ENCODE results near the gene PGLYRP3. TPM values are rescaled to one million over a fixed set of nuclear protein-coding genes. Genes with fewer than 3 reads are reported as not detected.

The PGLYRP3 gene
- total and polyA plus RNA-seq, 2 of the 13 experiments (the other 11 are each of a cell fraction or from before 2014, with no cell fraction given): not detected

DNA sequence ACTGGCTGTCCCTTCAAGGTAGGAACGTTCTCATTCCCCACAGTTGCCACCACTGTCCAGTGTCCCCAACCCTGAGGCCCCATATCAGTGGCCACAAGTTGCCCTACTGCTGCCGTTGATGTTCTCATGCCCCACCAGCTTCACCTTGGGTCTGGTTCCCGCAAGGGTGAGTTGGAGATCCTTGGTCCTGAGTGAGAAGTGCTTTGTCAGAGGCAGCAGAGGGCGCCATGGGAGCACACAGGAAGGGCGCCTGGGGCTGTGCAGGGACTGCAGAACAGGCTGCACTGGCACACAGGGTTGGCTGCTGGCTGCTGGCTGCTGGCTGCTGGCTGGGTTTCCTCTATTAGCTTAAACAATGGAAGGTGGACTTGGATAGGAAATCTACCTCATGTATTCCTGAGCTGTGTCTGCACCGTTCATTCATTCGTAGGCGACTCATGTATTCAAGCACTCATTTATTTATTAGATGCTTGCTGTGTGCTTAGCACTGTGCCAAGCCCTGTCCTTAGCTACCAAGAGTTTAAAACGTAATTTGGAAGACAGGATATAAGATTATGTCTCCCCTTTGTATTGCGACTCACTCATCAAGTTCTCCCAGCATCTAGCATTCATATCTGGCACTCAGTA is 42.8 kb upstream of the PGLYRP3 start:
- H3K79me2 ChIP-seq (ENCODE audit: insufficient read depth, low read length): no peaks in the 10 kb centered on the region
- BruUV-seq (replicated peaks): no TSS peak
- 15% methylated on average over 6 of the region's 10 CpGs for WGBS (ENCODE audit: low lambda C conversion rate)
- peaks cover 5% of the 10 kb centered on the region for H4K20me1 ChIP-seq (ENCODE audit: insufficient read depth, low read length)
- no peaks in the 10 kb centered on the region for H3K36me3 ChIP-seq (replicated peaks in 1 of 2; ENCODE audit: control insufficient read depth in 1 of 2, insufficient read depth in 2 of 2, low read length in 2 of 2)
- H3K4me1 ChIP-seq (ENCODE audit: insufficient read depth, low read length): 0 out of 2 replicates have a peak, but pooled peaks cover 5% of the 10 kb centered on the region
- no peaks in the 10 kb centered on the region; a peak in 2 of 5 replicates for H3K27me3 ChIP-seq (ENCODE audit: control insufficient read depth in 1 of 2, insufficient read depth in 2 of 2, low read length in 2 of 2)
- no peaks in the 10 kb centered on the region for H3K9me3 ChIP-seq (ENCODE audit: low read length)
- no peak overlapping the region for H3K4me3 ChIP-seq (replicated peaks in 1 of 3; ENCODE audit: insufficient read depth in 1 of 3, low read depth in 2 of 3, low read length in 3 of 3)
- CTCF ChIA-PET (ENCODE audit: low intra/inter-chr PET ratio, low total read pairs): interaction anchor here (2.0 kb wide), 1 partner anchor 139 kb away, joined by 8 read pairs; no protein-coding TSS in a partner anchor
- intact Hi-C loops (cut with micrococcal nuclease; ENCODE audit: unreplicated experiment) (no loop called here), in situ Hi-C loops (cut with HindIII; ENCODE audit: extremely low pct_ligation_motif_present, low pct_unique_long_range_greater_than_20kb) (no loop called here)
- no peak overlapping the region for H2AFZ ChIP-seq (ENCODE audit: low read length)
- no peak for FAIRE-seq
- DNase-seq (ENCODE audit: low spot score): peak; percentile 27
- no peak overlapping the region for H3K9ac ChIP-seq (ENCODE audit: insufficient read depth, low read depth, low read length)
- H3K27ac ChIP-seq (ENCODE audit: extremely low read length, insufficient read depth, low read length): no peak overlapping the region
- peak; percentile 84 for ATAC-seq
- H3K4me2 ChIP-seq (ENCODE audit: low read depth, low read length): no peak overlapping the region
- POLR2A ChIA-PET: no interaction called here
- no peak for TF ChIP-seq POLR2G (IDR thresholded peaks at IDR 0.05; ENCODE audit: low read depth, low read length)
- no peak for TF ChIP-seq CCAR2 (optimal IDR thresholded peaks at IDR 0.05; ENCODE audit: low read depth, low read length)
- no peak for TF ChIP-seq ZNF891 (CRISPR knock-in tag; IDR thresholded peaks at IDR 0.05)
- TF ChIP-seq SMARCE1 (IDR thresholded peaks at IDR 0.05; ENCODE audit: borderline replicate concordance): no peak
- TF ChIP-seq, protein P1, sequence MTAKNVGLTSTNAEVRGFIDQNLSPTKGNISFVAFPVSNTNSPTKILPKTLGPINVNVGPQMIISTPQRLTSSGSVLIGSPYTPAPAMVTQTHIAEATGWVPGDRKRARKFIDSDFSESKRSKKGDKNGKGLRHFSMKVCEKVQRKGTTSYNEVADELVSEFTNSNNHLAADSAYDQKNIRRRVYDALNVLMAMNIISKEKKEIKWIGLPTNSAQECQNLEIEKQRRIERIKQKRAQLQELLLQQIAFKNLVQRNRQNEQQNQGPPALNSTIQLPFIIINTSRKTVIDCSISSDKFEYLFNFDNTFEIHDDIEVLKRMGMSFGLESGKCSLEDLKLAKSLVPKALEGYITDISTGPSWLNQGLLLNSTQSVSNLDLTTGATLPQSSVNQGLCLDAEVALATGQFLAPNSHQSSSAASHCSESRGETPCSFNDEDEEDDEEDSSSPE (CRISPR knock-in tag; IDR thresholded peaks at IDR 0.05): no peak
- TF ChIP-seq ZFP62 (CRISPR knock-in tag; IDR thresholded peaks at IDR 0.05): no peak
- TF ChIP-seq ZNF296 (CRISPR knock-in tag; conservative IDR thresholded peaks at IDR 0.05): no peak
- no peak for TF ChIP-seq ZNF274 (CRISPR knock-in tag; IDR thresholded peaks at IDR 0.05)
- no peak for TF ChIP-seq ZNF780A (CRISPR knock-in tag; IDR thresholded peaks at IDR 0.05)
- TF ChIP-seq HINFP (CRISPR knock-in tag; IDR thresholded peaks at IDR 0.05; ENCODE audit: low read depth): no peak
- TF ChIP-seq ZNF441 (CRISPR knock-in tag; IDR thresholded peaks at IDR 0.05; ENCODE audit: borderline replicate concordance): no peak
- no peak for TF ChIP-seq MAFG (CRISPR knock-in tag; IDR thresholded peaks at IDR 0.05)
- TF ChIP-seq, protein P2, sequence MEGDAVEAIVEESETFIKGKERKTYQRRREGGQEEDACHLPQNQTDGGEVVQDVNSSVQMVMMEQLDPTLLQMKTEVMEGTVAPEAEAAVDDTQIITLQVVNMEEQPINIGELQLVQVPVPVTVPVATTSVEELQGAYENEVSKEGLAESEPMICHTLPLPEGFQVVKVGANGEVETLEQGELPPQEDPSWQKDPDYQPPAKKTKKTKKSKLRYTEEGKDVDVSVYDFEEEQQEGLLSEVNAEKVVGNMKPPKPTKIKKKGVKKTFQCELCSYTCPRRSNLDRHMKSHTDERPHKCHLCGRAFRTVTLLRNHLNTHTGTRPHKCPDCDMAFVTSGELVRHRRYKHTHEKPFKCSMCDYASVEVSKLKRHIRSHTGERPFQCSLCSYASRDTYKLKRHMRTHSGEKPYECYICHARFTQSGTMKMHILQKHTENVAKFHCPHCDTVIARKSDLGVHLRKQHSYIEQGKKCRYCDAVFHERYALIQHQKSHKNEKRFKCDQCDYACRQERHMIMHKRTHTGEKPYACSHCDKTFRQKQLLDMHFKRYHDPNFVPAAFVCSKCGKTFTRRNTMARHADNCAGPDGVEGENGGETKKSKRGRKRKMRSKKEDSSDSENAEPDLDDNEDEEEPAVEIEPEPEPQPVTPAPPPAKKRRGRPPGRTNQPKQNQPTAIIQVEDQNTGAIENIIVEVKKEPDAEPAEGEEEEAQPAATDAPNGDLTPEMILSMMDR (CRISPR knock-in tag; IDR thresholded peaks at IDR 0.05): peak; percentile 81
- TF ChIP-seq CAMTA2 (CRISPR knock-in tag; IDR thresholded peaks at IDR 0.05; ENCODE audit: borderline replicate concordance): no peak
- peak; percentile 98 for TF ChIP-seq ZNF484 (CRISPR knock-in tag; IDR thresholded peaks at IDR 0.05; ENCODE audit: borderline replicate concordance, low read depth)
- TF ChIP-seq ZNF225 (CRISPR knock-in tag; IDR thresholded peaks at IDR 0.05): no peak
- TF ChIP-seq, protein P3, sequence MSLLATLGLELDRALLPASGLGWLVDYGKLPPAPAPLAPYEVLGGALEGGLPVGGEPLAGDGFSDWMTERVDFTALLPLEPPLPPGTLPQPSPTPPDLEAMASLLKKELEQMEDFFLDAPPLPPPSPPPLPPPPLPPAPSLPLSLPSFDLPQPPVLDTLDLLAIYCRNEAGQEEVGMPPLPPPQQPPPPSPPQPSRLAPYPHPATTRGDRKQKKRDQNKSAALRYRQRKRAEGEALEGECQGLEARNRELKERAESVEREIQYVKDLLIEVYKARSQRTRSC (CRISPR knock-in tag; IDR thresholded peaks at IDR 0.05; ENCODE audit: low read depth): no peak
- peak; percentile 67 for TF ChIP-seq STAG1 (CRISPR knock-in tag; IDR thresholded peaks at IDR 0.05)
- no peak for TF ChIP-seq KLF16 (CRISPR knock-in tag; IDR thresholded peaks at IDR 0.05)
- TF ChIP-seq ZKSCAN1 (IDR thresholded peaks at IDR 0.05; ENCODE audit: low read length): no peak
- TF ChIP-seq ZNF768 (CRISPR knock-in tag; IDR thresholded peaks at IDR 0.05): 0 out of 2 replicates have a peak, but pooled peaks have one; percentile 24
